GM12873 (cell line): ENCODE measurements around the gene TST.
A peak's percentile ranks its signal among the peaks of the same experiment; 100 is the strongest.

Experiments
- CTCF ChIP-seq: IDR thresholded peaks from 2 replicates; pipeline ENCODE4 v1.5.1; 2012; ENCODE audit warnings: low read depth, mild to moderate bottlenecking, moderate library complexity, low read length, control low read depth; ENCODE audit not compliant: insufficient read depth; ENCODE audit errors: missing control alignments

TST gene

GRCh38 chr22:36977401-36977861 is 41.8 kb downstream of the TST start:
- peak; percentile 76 for TF ChIP-seq CTCF

DNA sequence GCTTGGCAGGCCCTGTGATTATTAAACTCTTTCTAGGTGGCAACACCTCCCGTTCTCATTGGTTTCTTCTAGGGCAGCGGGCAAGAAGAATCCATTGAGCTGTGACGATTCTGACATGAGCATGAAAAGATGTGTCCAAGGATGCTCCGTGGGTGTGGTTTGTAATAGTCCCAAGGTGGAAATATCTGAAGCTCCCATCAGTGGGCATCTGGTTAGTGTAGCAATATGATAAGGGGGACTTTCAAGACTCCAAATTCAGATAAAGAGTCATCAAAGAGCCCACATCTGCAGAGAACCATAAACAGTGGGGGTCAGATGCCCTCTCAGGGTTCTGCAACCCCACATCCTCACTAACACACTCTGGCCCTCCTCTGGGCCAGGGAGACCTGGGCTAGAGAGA is 42.6 kb downstream of the TST start:
- no peak for TF ChIP-seq CTCF

DNA sequence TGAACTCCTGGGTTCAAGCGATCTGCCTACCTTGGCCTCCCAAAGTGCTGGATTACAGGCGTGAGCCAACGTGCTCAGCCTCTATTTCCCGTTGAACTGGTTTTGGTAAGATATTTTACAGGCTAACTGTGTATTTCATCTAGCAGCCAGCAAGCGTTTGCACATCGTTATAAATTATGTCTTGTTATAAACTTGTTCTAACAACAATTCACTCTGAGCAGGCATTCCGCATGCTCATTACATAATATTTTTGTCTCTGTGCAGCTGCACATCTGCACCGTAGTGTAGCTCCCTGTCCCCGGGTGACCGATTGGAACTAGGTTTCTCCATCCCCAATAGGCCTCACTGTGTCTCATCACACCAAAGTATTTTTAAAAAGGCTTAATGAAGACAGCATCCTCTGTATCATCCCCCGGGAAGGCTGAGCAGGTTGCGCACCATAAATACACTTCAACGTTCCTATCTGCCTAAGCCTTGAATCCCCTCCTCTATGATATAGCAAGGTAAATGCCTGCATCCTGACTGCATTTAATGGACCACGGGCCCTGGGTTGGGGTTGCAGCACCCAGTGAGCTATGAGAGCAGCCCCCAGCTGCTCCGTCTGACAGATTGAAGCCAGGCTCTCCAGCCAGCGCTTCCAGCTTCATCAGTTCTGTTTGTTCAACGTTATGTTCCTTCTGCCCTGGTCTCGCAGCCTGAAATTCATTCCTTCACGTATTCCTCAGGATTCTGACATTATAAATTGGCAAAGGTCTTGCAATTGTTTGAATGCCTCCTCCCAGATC is 47.7 kb downstream of the TST start:
- no peak for TF ChIP-seq CTCF

- no peak for TF ChIP-seq CTCF
Observed at GRCh38 chr22:36968249-36968964, 50.8 kb downstream of the TST start.

DNA sequence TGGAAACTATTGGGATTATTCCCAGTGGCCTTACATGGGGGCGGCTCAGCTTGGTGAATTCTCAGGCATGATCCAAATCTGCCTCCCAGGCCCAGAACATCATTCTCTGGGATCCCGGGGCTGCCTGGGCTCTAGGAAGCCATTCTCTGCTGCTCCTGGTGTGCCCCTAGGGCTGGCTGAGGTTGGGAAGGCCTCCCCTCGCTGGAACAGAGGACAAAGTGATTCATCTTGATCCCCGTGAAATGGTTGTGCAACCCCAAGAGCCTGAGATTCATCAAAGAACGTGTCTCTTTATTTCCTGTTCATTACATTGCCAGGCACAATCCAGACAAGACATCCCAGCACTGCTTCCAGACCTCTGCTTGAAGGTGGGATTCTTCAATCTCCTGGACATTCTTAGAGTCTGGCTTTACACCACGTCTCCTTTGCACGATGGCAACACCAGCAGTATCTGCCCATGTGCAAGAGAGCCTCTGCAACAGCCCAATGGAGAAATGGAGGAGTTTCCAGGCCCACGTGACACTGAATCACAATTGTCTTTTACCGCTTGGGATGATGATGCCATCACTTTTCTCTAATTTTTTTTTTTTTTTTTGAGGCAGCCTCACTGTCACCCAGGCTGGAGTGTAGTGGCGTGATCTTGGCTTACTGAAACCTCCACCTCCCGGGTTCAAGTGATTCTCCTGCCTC is 52.3 kb downstream of the TST start:
- no peak for TF ChIP-seq CTCF

- no peak for TF ChIP-seq CTCF
Observed at GRCh38 chr22:36965696-36966095, 53.6 kb downstream of the TST start.

DNA sequence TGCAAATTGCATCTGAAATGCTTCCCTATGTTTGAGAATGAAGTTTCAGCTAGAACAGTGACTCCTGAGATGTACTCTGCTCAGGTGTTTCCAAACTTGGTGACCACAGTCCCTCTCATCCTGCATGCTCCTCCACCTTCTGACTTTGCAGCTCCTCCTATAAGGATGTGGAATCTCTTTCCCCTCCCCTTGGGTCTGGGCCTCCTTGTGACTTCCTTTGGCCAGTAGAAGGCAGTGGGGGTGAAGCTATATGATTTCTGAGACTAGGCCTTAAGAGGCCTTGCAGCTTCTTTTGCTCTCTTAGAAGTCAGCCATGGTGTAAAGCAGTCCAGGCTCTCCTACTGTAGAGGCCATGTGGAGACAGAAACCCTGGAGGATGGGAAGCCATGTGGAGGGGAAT is 55.1 kb downstream of the TST start:
- TF ChIP-seq CTCF, result no peak
